GM23248 (cell line): ENCODE data around the gene KL. TPM values are rescaled to one million over a fixed set of nuclear protein-coding genes. Genes with fewer than 3 reads are reported as not detected.

ENCODE experiments used
- DNase-seq: peaks from one replicate; pipeline ENCODE4 v3.0.0-alpha.2; 2015
- H2AFZ ChIP-seq: fragments of 200-600 bp; sonication (generic); 2 replicates; pipeline ENCODE4 v1.6.1; 2016; ENCODE audit warnings: antibody characterized with exemption
- H3F3A ChIP-seq: fragments of 200-600 bp; sonication (generic); 2 replicates; pipeline ENCODE4 v1.6.1; 2016; ENCODE audit warnings: mild to moderate bottlenecking, antibody characterized with exemption, mixed run types; ENCODE audit not compliant: insufficient read depth
- H3K27ac ChIP-seq: fragments of 200-600 bp; sonication (generic); 2 replicates; pipeline ENCODE4 v1.5.1; 2016; ENCODE audit warnings: mild to moderate bottlenecking
- H3K27me3 ChIP-seq: fragments of 200-600 bp; sonication (generic); replicated peaks from 2 replicates; pipeline ENCODE4 v1.6.1; 2016; ENCODE audit warnings: mild to moderate bottlenecking; ENCODE audit not compliant: insufficient read depth
- H3K36me3 ChIP-seq: fragments of 200-600 bp; sonication (generic); 2 replicates; pipeline ENCODE4 v1.6.1; 2016; ENCODE audit warnings: low read depth, mild to moderate bottlenecking
- H3K4me1 ChIP-seq: fragments of 200-600 bp; sonication (generic); 2 replicates; pipeline ENCODE4 v1.6.1; 2016; ENCODE audit warnings: mild to moderate bottlenecking; ENCODE audit not compliant: insufficient read depth
- H3K4me2 ChIP-seq: fragments of 200-600 bp; sonication (generic); one replicate; pipeline ENCODE4 v1.6.1; 2016; ENCODE audit warnings: mild to moderate bottlenecking; ENCODE audit not compliant: unreplicated experiment
- H3K4me3 ChIP-seq: fragments of 200-600 bp; sonication (generic); 2 replicates; pipeline ENCODE4 v1.5.1; 2016; ENCODE audit warnings: mild to moderate bottlenecking
- H3K79me2 ChIP-seq: fragments of 200-600 bp; sonication (generic); 2 replicates; pipeline ENCODE4 v1.6.1; 2016; ENCODE audit warnings: mild to moderate bottlenecking; ENCODE audit not compliant: insufficient read depth
- H3K9ac ChIP-seq: fragments of 200-600 bp; sonication (generic); 2 replicates; pipeline ENCODE4 v1.6.1; 2016; ENCODE audit warnings: mild to moderate bottlenecking
- H3K9me2 ChIP-seq: fragments of 200-600 bp; sonication (generic); 2 replicates; pipeline ENCODE4 v1.6.1; 2016; ENCODE audit warnings: mixed run types, mild to moderate bottlenecking, moderate library complexity; ENCODE audit not compliant: insufficient read depth
- H3K9me3 ChIP-seq: fragments of 200-600 bp; sonication (generic); one replicate; pipeline ENCODE4 v1.6.1; 2017; ENCODE audit warnings: low read depth
- H4K20me1 ChIP-seq: fragments of 200-600 bp; sonication (generic); 2 replicates; pipeline ENCODE4 v1.6.0; 2016; ENCODE audit not compliant: insufficient read depth
- EZH2 ChIP-seq: fragments of 200-600 bp; sonication (generic); IDR thresholded peaks from 2 replicates; pipeline ENCODE4 v1.6.1; 2018; ENCODE audit warnings: antibody characterized with exemption, mild to moderate bottlenecking; ENCODE audit not compliant: insufficient read depth, poor library complexity, severe bottlenecking
- EZH2phosphoT487 ChIP-seq: fragments of 200-600 bp; sonication (generic); IDR thresholded peaks from 2 replicates; pipeline ENCODE4 v1.6.1; 2018; ENCODE audit warnings: antibody characterized with exemption, moderate library complexity, mild to moderate bottlenecking, low read depth; ENCODE audit not compliant: insufficient read depth
- WGBS, 2 experiments: methylation state at CpG; one replicate each; pipeline ENCODE4 v1.1.6; 2015 to 2017; ENCODE audit warnings: low lambda C conversion rate in 2 of 2, low coverage in 1 of 2; ENCODE audit errors: missing lambda C conversion rate in 2 of 2; 5-methylcytosine and 5-hydroxymethylcytosine counted together
- in situ Hi-C: fragments of 300-500 bp; cut with MboI; formaldehyde crosslinking; loops from 2 replicates; pipeline ENCODE4 v1.15.0; 2020
- polyA plus RNA-seq: library from polyadenylated mRNA; unstranded; fragments of >200 nt; fragmentation: Nextera tagmentation; extraction: Ambion mirVana; gene quantifications from 2 replicates; pipeline ENCODE4 v1.2.1, GENCODE V29; 2016
- total RNA-seq: library from RNA; depleted of rRNA; stranded (reverse); fragments of >200 nt; shearing (Covaris generic); gene quantifications from 2 replicates; pipeline ENCODE4 v1.2.3, GENCODE V29; 2014

The KL gene
- total and polyA plus RNA-seq, 2 experiments from 2014 or later = 0.22 TPM; not detected in 1

- Histone ChIP-seq H3K9me3 (no peaks in the 10 kb centered on the region), H3K4me2 (peak overlapping the region; percentile 83), H3K4me3 (peak overlapping the region; percentile 68), H3K9ac (peak overlapping the region; percentile 65), H2AFZ (peak overlapping the region; percentile 81), H3K4me1 (peaks cover 12% of the 10 kb centered on the region), H3K36me3 (no peaks in the 10 kb centered on the region), H3K27me3 (no peaks in the 10 kb centered on the region), H3K79me2 (no peaks in the 10 kb centered on the region), H4K20me1 (no peaks in the 10 kb centered on the region), H3K27ac (peak overlapping the region; percentile 54), H3K9me2 (no peaks in the 10 kb centered on the region), H3F3A (peaks cover 14% of the 10 kb centered on the region)
- DNase-seq = peak; percentile 82
- 4 to 6% methylated on average over 7 of the region's 7 CpGs for WGBS, 2 experiments
- TF ChIP-seq EZH2 (no peak), EZH2phosphoT487 (no peak)
- in situ Hi-C loops = no loop called here
These were observed 46.7 kb upstream of the KL start for GRCh38 chr13:32969516-32969941.

GRCh38 chr13:32976056-32976805 lies 40.0 kb upstream of the KL start:
- H3F3A ChIP-seq = no peaks in the 10 kb centered on the region
- in situ Hi-C loops = no loop called here
- TF ChIP-seq EZH2 = no peak
- no peak for TF ChIP-seq EZH2phosphoT487
- no peak overlapping the region for H3K27ac ChIP-seq
- H3K9ac ChIP-seq = no peak overlapping the region
- no peaks in the 10 kb centered on the region for H3K36me3 ChIP-seq
- no peak overlapping the region for H3K4me3 ChIP-seq
- DNase-seq = no peak
- no peaks in the 10 kb centered on the region for H3K9me3 ChIP-seq
- no peaks in the 10 kb centered on the region for H4K20me1 ChIP-seq
- H3K79me2 ChIP-seq = no peaks in the 10 kb centered on the region
- H3K9me2 ChIP-seq = no peaks in the 10 kb centered on the region
- 72 to 74% methylated on average over 7 of the region's 7 CpGs for WGBS, 2 experiments
- H3K27me3 ChIP-seq = no peaks in the 10 kb centered on the region
- no peaks in the 10 kb centered on the region for H3K4me1 ChIP-seq
- no peak overlapping the region for H3K4me2 ChIP-seq
- H2AFZ ChIP-seq = no peak overlapping the region

GRCh38 chr13:32976912-32977311 lies 39.3 kb upstream of the KL start:
- no peaks in the 10 kb centered on the region for H3F3A ChIP-seq
- in situ Hi-C loops = no loop called here
- WGBS, 2 experiments = 78% methylated on average over 2 of the region's 2 CpGs
- H3K79me2 ChIP-seq = no peaks in the 10 kb centered on the region
- H3K4me2 ChIP-seq = no peak overlapping the region
- H3K4me3 ChIP-seq = no peak overlapping the region
- H3K4me1 ChIP-seq = no peaks in the 10 kb centered on the region
- H3K9ac ChIP-seq = no peak overlapping the region
- H3K9me2 ChIP-seq = no peaks in the 10 kb centered on the region
- H4K20me1 ChIP-seq = no peaks in the 10 kb centered on the region
- H2AFZ ChIP-seq = no peak overlapping the region
- no peaks in the 10 kb centered on the region for H3K9me3 ChIP-seq
- H3K36me3 ChIP-seq = no peaks in the 10 kb centered on the region
- TF ChIP-seq EZH2 = no peak
- TF ChIP-seq EZH2phosphoT487 = no peak
- no peak for DNase-seq
- no peaks in the 10 kb centered on the region for H3K27me3 ChIP-seq
- no peak overlapping the region for H3K27ac ChIP-seq

- H3K9me2 ChIP-seq = no peaks in the 10 kb centered on the region
- TF ChIP-seq EZH2phosphoT487 = no peak
- no peak for TF ChIP-seq EZH2
- 76 to 97% methylated on average over 5 to 7 of the region's 7 CpGs for WGBS, 2 experiments
These were observed 38.9 kb upstream of the KL start for GRCh38 chr13:32977321-32977720.

More at GRCh38 chr13:32977321-32977720, 38.9 kb upstream of the KL start:
- Histone ChIP-seq H3K9ac (no peak overlapping the region), H3K27ac (no peak overlapping the region), H3K36me3 (no peaks in the 10 kb centered on the region), H3K4me3 (no peak overlapping the region), H2AFZ (no peak overlapping the region), H3K4me1 (no peaks in the 10 kb centered on the region), H3K9me3 (no peaks in the 10 kb centered on the region), H4K20me1 (no peaks in the 10 kb centered on the region), H3K27me3 (no peaks in the 10 kb centered on the region), H3K79me2 (no peaks in the 10 kb centered on the region), H3F3A (no peaks in the 10 kb centered on the region), H3K4me2 (no peak overlapping the region)
- in situ Hi-C loops = no loop called here
- no peak for DNase-seq
